Measurements from ENCODE around the gene LILRB1.
"Not testable (repeated sequence)": the region's sequence is repeated elsewhere in the genome, so short reads cannot be mapped to it uniquely, and the experiment has no call there.

Gene LILRB1

GRCh38 chr19:54630262-54630661, at the start of gene LILRB1:
TSS of gene LILRB1 (plus strand) at chr19:54630484. CDS start at chr19:54631074, 590 bp downstream.
- not testable (repeated sequence) for DNase-seq

- DNase-seq: no peak
These were observed 43.9 kb upstream of the LILRB1 start for GRCh38 chr19:54586397-54586796.

GRCh38 chr19:54587026-54587425, 43.3 kb upstream of the LILRB1 start:
- DNase-seq: no peak

DNA sequence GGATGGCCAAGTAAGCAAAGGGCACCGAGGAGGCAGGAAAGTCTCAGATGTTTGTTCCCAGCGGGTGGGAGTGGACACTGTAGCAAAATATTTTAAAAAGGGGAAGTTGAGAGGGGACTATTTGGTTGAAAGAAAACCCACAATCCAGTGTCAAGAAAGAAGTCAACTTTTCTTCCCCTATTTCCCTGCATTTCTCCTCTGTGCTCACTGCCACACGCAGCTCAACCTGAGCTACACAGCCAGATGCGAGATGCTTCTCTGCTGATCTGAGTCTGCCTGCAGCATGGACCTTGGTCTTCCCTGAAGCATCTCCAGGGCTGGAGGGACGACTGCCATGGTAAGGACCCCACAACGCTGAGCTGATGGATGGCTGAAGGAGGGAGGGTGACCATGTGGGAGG, 36.8 kb upstream of the LILRB1 start, which contains the start of gene LILRA1:
LILRA1 (plus strand) TSS at position 188 of the 400 bp plus-strand sequence. CDS start 613 bp downstream, outside the sequence.
- not testable (repeated sequence) for DNase-seq

DNA sequence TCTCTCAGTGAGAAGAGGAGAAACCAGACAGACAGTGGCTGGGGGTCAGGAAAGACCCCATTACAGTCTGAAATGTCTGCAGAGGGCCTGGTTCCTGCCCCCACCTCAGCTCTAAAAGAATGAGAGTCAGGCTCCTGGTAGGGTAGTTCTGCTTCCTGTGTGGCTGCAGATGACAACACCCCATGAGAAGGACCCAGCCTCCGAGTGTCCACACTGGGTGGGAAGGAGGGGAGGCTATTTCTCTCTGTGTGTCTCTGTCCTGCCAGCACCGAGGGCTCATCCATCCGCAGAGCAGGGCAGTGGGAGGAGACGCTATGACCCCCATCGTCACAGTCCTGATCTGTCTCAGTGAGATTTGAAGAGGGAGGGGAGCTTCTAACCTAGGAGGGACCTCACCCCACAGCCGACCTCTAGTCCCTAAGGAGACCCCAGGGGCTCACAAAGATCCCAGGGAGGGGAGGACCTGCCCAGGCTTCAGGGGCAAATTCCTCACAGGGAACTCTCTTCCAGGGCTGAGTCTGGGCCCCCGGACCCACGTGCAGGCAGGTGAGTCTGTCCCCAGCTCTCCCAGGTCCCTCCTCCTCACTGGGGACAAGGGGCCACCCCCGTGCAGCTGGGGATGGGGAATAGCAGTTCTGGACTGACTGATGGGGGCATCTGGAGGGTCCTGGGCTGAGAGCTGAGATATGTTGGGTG, 36.2 kb upstream of the LILRB1 start:
- not testable (repeated sequence) for DNase-seq

GRCh38 chr19:54594737-54595136, 35.5 kb upstream of the LILRB1 start:
- DNase-seq: no peak

DNA sequence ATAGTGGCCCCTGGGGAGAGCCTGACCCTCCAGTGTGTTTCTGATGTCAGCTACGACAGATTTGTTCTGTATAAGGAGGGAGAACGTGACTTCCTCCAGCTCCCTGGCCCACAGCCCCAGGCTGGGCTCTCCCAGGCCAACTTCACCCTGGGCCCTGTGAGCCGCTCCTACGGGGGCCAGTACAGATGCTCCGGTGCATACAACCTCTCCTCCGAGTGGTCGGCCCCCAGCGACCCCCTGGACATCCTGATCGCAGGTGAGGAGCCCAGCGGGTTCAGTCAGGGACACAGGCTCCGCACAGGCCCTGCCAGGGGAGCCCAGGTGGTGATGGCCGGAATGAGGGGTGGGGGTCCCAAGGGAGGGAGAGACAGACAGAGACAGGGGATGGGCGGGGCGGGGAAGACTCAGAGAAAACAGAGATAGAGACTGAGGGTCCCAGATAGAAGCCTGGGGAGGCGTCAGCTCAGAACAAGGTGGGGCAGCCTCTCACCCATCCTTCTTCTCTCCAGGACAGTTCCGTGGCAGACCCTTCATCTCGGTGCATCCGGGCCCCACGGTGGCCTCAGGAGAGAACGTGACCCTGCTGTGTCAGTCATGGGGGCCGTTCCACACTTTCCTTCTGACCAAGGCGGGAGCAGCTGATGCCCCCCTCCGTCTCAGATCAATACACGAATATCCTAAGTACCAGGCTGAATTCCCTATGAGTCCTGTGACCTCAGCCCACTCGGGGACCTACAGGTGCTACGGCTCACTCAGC, 34.4 kb upstream of the LILRB1 start:
- not testable (repeated sequence) for DNase-seq

- DNase-seq: no peak
These were observed 30.1 kb upstream of the LILRB1 start for GRCh38 chr19:54600212-54600611.

GRCh38 chr19:54606230-54606629, 24.1 kb upstream of the LILRB1 start:
- DNase-seq: no peak

- DNase-seq: no peak
These were observed 23.1 kb upstream of the LILRB1 start for GRCh38 chr19:54606891-54607784.

- no peak for DNase-seq
These were observed 22.5 kb upstream of the LILRB1 start for GRCh38 chr19:54607785-54608150.

DNA sequence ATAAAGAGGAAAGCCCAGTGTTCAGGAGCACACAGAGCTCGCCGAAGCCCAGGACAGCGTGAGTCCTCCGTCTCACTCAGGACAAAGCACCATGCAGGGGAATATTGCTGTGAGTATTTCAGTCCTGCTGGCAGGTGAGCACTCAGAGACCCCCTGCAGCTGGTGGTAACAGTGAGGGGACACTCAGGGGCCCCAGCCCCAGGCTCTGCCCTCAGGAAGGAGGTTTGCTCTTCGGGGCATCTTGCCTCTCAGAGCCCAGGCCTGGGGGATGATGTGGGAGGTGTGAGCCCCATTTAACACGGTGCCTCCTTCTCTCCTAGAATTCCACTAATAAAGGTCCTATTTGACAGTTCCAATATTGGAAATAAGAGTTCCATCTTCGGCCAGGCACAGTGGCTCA, 22.1 kb upstream of the LILRB1 start:
- DNase-seq: no peak

DNA sequence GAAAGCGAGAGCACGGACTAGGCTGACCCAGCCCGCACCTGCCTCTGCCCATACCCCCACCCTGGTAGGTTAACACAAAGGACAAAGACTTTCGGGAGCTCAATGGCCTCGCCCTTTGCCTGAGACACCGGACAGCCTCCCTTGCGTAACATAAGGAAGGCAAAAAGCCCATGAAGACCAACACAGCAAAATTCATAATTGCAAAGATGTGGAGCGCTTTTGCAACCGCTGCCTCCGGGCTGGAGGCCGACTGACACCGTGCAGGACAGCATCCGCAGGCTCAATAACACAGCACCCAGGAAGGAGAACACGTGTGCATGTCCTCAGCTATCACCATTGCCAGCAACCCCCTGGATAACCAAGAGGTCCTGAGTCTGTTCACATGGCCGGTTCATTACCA, 21.5 kb upstream of the LILRB1 start:
- no peak for DNase-seq

DNA sequence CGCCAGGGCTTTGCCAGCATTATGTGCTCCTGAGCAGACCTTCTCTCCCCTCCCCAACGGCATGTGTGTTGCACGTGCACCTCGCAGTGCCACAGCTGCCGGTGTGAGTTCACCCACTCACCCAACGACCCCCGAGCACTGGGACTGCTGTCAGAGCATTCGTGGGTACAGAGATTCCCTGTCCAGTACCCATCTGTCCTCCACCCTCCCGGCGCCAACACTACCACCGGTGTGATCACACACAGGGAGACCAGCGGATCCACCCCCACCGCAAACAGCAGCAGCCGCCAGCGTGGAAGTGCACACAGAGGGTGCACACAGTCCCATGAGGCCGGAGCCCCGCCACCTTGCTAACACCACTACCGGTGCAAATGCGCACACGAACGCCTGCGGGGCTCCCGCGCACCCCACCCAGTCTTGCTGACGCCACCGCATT, 20.9 kb upstream of the LILRB1 start:
- no peak for DNase-seq

GRCh38 chr19:54612428-54612827, 17.9 kb upstream of the LILRB1 start:
- DNase-seq: no peak

DNA sequence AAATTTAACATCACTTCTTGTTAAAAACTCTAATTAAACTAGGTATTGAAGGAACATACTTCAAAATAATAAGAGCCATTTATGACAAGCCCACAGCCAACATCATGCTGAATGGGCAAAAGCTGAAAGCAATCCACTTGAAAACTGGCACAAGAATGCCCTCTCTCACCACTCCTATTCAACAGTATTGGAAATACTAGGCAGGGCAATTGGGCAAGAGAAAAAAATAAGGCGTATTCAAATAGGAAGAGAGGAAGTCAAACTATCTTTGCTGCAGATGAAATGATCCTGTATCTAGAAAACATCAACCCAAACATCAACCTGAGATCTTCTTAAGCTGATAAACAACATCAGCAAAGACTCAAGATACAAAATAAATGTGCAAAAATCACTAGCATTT, 15.6 kb upstream of the LILRB1 start:
- no peak for DNase-seq

GRCh38 chr19:54616057-54616456, 14.2 kb upstream of the LILRB1 start:
- no peak for DNase-seq

GRCh38 chr19:54616821-54617560, 13.3 kb upstream of the LILRB1 start:
- no peak for DNase-seq

DNA sequence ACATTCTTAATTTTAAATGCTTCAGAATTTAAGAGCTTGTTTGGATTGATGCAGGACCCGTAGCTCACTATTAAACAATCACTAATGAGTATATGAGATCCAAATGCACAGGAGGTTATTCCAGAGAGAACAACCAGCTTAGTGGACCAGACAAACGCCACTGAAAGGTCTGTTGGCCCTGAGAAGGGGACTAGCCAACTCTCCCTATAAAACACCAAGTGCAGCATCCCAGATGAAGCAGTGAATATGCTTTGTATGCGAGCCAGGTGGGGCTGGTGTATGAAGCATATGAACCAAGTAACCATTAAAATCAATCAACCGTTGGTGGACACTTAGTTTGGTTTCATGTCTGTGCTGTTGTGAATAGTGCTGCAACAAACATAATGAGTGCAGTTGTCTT, 9.8 kb upstream of the LILRB1 start:
- no peak for DNase-seq

DNA sequence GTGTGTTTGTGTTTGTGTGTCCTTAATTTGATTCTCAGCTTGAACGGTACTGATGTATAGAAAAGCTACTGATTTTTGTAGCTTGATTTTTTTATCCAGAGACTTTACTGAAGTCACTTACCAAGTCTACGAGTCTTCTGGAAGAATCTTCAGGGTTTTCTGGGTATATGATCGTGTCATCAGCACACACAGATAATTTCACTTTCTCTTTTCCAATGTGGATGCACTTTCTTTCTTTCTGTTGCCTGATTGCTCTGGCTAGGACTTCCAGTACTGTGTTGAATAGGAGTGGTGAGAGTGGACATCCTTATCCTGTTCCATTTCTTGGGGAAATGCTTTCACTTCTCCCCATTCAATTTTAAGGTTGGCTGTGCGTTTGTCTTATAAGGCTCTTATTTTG, 7.9 kb upstream of the LILRB1 start:
- no peak for DNase-seq

- not testable (repeated sequence) for DNase-seq
These were observed 6.0 kb upstream of the LILRB1 start for GRCh38 chr19:54624234-54624633.

GRCh38 chr19:54624934-54625730, 5.2 kb upstream of the LILRB1 start:
- not testable (repeated sequence) for DNase-seq
